HepG2 (cell line): ENCODE measurements around the gene P3H2. TPM values are rescaled to one million over a fixed set of nuclear protein-coding genes. Genes with fewer than 3 reads are reported as not detected.

Experiments
- ATAC-seq: fragments of 200-7000 bp; cut with Tn5 transposase; 3 replicates; pipeline ENCODE4 v1.9.1; 2020; ENCODE audit warnings: mild to moderate bottlenecking, moderate library complexity
- BruUV-seq: library from RNA; stranded (reverse); fragments of 400-500 nt; replicated peaks from 2 replicates; lab custom pipeline; 2021; lab: Mats Ljungman, UMichigan
- CTCF ChIA-PET: fragments of 300-600 bp; formaldehyde crosslinking; extraction: SDS; loops from one replicate; lab custom pipeline; 2021; ENCODE audit warnings: low total read pairs, inconsistent platforms, low intra/inter-chr PET ratio; lab: Yijun Ruan, JAX
- POLR2A ChIA-PET: fragments of 350-600 bp; sonication (Branson Sonifier 250); formaldehyde crosslinking; loops from one replicate; lab custom pipeline; 2020; ENCODE audit warnings: antibody characterized with exemption, inconsistent platforms; lab: Yijun Ruan, JAX
- DNase-seq: peaks from one replicate; pipeline ENCODE4 v3.0.0-alpha.2; 2015; ENCODE audit warnings: low spot score
- FAIRE-seq: peaks from 3 replicates; lab custom pipeline; 2011; peaks lifted over from hg19 to GRCh38; lab: Jason Lieb, UNC
- H2AFZ ChIP-seq: one replicate; pipeline ENCODE4 v1.6.1; 2011; ENCODE audit warnings: low read length, inconsistent platforms
- H3K27ac ChIP-seq: fragments of 300-600 bp; 3 replicates; pipeline ENCODE4 v1.8.0; 2011; ENCODE audit warnings: mixed run types, mild to moderate bottlenecking, mixed read lengths, low read length, inconsistent platforms; ENCODE audit not compliant: insufficient read depth; ENCODE audit errors: extremely low read length
- H3K27me3 ChIP-seq, 2 experiments: fragments of 200-600 bp in 1 of 2; 2 replicates in 1 of 2; 3 replicates in 1 of 2; pipeline versions ENCODE4 v1.6.0 to v1.8.0; 2011; ENCODE audit warnings: low read length in 2 of 2, mild to moderate bottlenecking in 2 of 2, moderate library complexity in 2 of 2, inconsistent platforms in 1 of 2; ENCODE audit not compliant: insufficient read depth in 2 of 2, control insufficient read depth in 1 of 2
- H3K36me3 ChIP-seq, 2 experiments: fragments of 200-600 bp in 1 of 2; replicated peaks in 1 of 2; 2 replicates in 1 of 2; 3 replicates in 1 of 2; pipeline versions ENCODE4 v1.5.1 to v1.8.0; 2011; ENCODE audit warnings: low read length in 2 of 2, inconsistent platforms in 1 of 2; ENCODE audit not compliant: insufficient read depth in 2 of 2, control insufficient read depth in 1 of 2
- H3K4me1 ChIP-seq: 2 replicates; pipeline ENCODE4 v1.5.1; 2012; ENCODE audit warnings: low read length, inconsistent platforms; ENCODE audit not compliant: insufficient read depth
- H3K4me2 ChIP-seq: 2 replicates; pipeline ENCODE4 v1.6.0; 2011; ENCODE audit warnings: low read depth, low read length, inconsistent platforms
- H3K4me3 ChIP-seq, 3 experiments: fragments of 200-600 bp in 1 of 3; sonication (generic), shearing (Covaris generic) in 1 of 3; replicated peaks in 1 of 3; 2 replicates each; pipeline ENCODE4 v1.5.1; 2011 to 2016; ENCODE audit warnings: low read length in 3 of 3, inconsistent platforms in 2 of 3, low read depth in 2 of 3, mild to moderate bottlenecking in 2 of 3, control low read depth in 1 of 3, mixed read lengths in 1 of 3; ENCODE audit not compliant: insufficient read depth in 1 of 3
- H3K79me2 ChIP-seq: one replicate; pipeline ENCODE4 v1.6.1; 2011; ENCODE audit warnings: low read length, inconsistent platforms; ENCODE audit not compliant: insufficient read depth
- H3K9ac ChIP-seq: 2 replicates; pipeline ENCODE4 v1.6.0; 2011; ENCODE audit warnings: mild to moderate bottlenecking, low read depth, low read length, inconsistent platforms; ENCODE audit not compliant: insufficient read depth
- H3K9me3 ChIP-seq: 2 replicates; pipeline ENCODE4 v1.5.1; 2012; ENCODE audit warnings: mild to moderate bottlenecking, low read length
- H4K20me1 ChIP-seq: 2 replicates; pipeline ENCODE4 v1.6.0; 2011; ENCODE audit warnings: inconsistent platforms, mild to moderate bottlenecking, low read length, moderate library complexity; ENCODE audit not compliant: insufficient read depth
- GPBP1L1 ChIP-seq: sonication (generic); formaldehyde crosslinking; IDR thresholded peaks from 2 replicates; pipeline ENCODE4 v1.5.0; 2020; ENCODE audit warnings: mild to moderate bottlenecking, missing genetic modification reagents
- SNAPC2 ChIP-seq: sonication (generic); formaldehyde crosslinking; IDR thresholded peaks from 2 replicates; pipeline ENCODE4 v1.8.1; 2022; ENCODE audit warnings: mild to moderate bottlenecking, missing genetic modification reagents
- ZNF142 ChIP-seq: sonication (generic); formaldehyde crosslinking; IDR thresholded peaks from 2 replicates; pipeline ENCODE4 v1.4.0; 2020; ENCODE audit warnings: missing genetic modification reagents
- WGBS: methylation state at CpG from one replicate; pipeline ENCODE4 v1.1.6; 2017; ENCODE audit warnings: low lambda C conversion rate; 5-methylcytosine and 5-hydroxymethylcytosine counted together
- in situ Hi-C: cut with HindIII; loops from 2 replicates; pipeline ENCODE4 v1.10.0; 2017; ENCODE audit warnings: low pct_unique_long_range_greater_than_20kb; ENCODE audit not compliant: extremely low pct_ligation_motif_present
- intact Hi-C: fragments of 100-400 bp; cut with micrococcal nuclease; formaldehyde crosslinking; loops from one replicate; pipeline ENCODE4 v1.10.0; 2022; ENCODE audit not compliant: unreplicated experiment
- polyA plus RNA-seq, 8 experiments: library from polyadenylated mRNA; depleted of rRNA in 3 of 8; stranded (reverse) in 7 of 8; unstranded in 1 of 8; fragments of >200 nt; fragmentation: Illumina TruSeq in 4 of 8; extraction: Trizol in 4 of 8; gene quantifications; 2 replicates each; pipeline versions ENCODE4 v1.2.1 to v1.2.3, GENCODE V29; 2011 to 2016; ENCODE audit warnings: low read depth in 4 of 8, missing spikeins in 1 of 8, mixed read lengths in 1 of 8; ENCODE audit not compliant: insufficient read depth in 1 of 8
- total RNA-seq, 5 experiments: library from RNA; depleted of rRNA; stranded (reverse); fragments of >200 nt; fragmentation: Illumina TruSeq; extraction: Trizol; gene quantifications; 2 replicates each; pipeline ENCODE4 v1.2.3, GENCODE V29; 2016; ENCODE audit warnings: low read depth in 1 of 5
- TF ChIP-seq, protein P1 (sequence below): sonication (generic); formaldehyde crosslinking; IDR thresholded peaks from 2 replicates; pipeline ENCODE4 v1.5.1; 2020; ENCODE audit warnings: missing genetic modification reagents, mild to moderate bottlenecking, borderline replicate concordance

Gene P3H2
- total and polyA plus RNA-seq, 2 of the 13 experiments (the other 11 are each of a cell fraction or from before 2014, with no cell fraction given), result not detected

DNA sequence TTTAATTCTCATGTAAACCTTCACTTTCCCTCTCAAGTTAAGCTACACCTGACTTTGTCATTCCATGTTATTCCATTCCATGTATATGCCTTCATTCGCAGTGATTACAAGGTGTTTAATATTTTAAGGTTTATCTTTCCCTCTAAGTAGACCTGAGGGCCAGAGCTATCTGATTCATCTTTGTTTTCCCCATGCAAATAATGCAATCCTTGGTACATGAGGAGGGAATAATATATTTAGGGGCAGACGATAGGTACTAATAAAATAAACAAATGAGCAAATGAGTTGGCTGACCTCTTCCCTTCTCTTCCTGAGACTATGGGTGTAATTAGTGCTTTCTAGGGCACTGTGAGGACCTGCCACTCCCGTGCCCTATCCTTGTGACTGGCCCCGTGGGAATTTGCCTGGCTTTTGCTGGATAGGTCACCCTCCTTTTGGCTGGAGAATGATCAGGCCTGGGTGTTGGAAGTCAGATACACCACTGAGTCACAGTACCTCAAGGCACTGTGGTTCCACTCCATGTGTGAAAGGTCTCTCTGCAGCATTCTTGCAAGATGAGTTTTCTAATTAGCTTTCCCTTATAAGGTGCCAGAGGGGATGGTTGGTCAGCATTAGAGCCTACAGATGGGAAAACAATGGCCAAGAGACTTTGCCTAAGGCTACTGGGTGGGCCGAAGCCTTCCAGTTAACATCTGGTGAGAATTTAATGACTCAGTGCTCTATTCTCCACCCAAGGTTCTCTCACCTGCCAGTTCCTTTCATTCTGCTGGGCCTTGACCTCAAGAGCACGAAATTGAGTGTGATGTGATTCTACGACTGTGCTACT, 183.2 kb downstream of the P3H2 start (continued):
- no peak for TF ChIP-seq ZNF142 (CRISPR knock-in tag)
- TF ChIP-seq, all 625 proteins: peak for 0

DNA sequence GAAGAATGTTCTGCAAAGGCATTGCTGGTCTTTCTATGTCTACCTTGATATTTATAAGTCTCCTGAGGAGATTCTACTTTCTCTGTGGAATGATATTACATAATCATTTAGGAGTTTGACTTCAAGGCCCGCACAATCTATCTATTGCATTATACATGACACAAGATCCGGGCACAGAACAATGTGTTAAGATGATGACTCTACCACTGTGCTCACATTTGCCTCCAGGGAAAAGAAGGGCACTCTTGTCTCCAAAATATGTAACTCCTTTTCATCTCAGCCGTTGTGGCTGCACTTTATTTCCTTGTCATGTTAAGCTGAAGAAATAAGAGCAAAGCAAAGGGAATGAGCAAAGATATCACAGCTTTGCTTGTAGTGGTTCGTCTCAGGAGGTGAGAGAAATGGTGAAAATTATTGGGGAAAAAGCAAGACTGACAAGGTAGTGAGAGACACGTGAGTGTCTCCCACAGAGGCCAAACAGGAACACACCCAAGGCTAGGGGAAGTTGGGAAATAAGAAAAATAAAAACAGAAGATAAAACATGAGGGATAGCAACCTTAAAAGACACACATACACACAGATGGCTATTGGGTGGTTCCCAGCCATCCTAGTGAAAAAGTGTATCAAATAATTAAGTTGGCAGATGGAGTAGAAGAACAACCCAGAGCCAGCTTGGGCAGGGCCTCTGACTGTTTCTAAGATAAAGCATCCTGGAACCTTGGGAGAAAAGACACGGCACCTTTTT, 184.3 kb downstream of the P3H2 start:
- TF ChIP-seq GPBP1L1 (no peak), SNAPC2 (no peak)
- TF ChIP-seq, protein P1, sequence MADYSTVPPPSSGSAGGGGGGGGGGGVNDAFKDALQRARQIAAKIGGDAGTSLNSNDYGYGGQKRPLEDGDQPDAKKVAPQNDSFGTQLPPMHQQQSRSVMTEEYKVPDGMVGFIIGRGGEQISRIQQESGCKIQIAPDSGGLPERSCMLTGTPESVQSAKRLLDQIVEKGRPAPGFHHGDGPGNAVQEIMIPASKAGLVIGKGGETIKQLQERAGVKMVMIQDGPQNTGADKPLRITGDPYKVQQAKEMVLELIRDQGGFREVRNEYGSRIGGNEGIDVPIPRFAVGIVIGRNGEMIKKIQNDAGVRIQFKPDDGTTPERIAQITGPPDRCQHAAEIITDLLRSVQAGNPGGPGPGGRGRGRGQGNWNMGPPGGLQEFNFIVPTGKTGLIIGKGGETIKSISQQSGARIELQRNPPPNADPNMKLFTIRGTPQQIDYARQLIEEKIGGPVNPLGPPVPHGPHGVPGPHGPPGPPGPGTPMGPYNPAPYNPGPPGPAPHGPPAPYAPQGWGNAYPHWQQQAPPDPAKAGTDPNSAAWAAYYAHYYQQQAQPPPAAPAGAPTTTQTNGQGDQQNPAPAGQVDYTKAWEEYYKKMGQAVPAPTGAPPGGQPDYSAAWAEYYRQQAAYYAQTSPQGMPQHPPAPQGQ (CRISPR knock-in tag), result no peak
- CTCF ChIA-PET, result no interaction called here
- H3K4me1 ChIP-seq, result peaks cover 7% of the 10 kb centered on the region
- in situ Hi-C loops, result no loop called here
- H3K4me2 ChIP-seq, result no peak overlapping the region
- H3K9me3 ChIP-seq, result no peaks in the 10 kb centered on the region
- no peak overlapping the region for H2AFZ ChIP-seq
- H3K79me2 ChIP-seq, result no peaks in the 10 kb centered on the region
- H4K20me1 ChIP-seq, result no peaks in the 10 kb centered on the region
- FAIRE-seq, result no peak
- DNase-seq, result no peak
- no peaks in the 10 kb centered on the region for H3K36me3 ChIP-seq
- H3K9ac ChIP-seq, result no peak overlapping the region
- POLR2A ChIA-PET, result no interaction called here
- intact Hi-C loops, result no loop called here
- no peak for ATAC-seq
- H3K4me3 ChIP-seq, result no peak overlapping the region
- WGBS, result 16% methylated on average over 6 of the region's 6 CpGs
- BruUV-seq, result no TSS peak
- no peak overlapping the region for H3K27ac ChIP-seq
- H3K27me3 ChIP-seq, result no peaks in the 10 kb centered on the region
